Endothelial cell of umbilical vein (primary cell): ENCODE measurements around the gene NEDD4L. TPM values are rescaled to one million over a fixed set of nuclear protein-coding genes. Genes with fewer than 3 reads are reported as not detected.

Experiments used
- BruUV-seq: library from RNA; stranded (reverse); fragments of 400-500 nt; replicated peaks from 2 replicates; lab custom pipeline; 2021; lab: Mats Ljungman, UMichigan
- CTCF ChIA-PET: fragments of 300-600, 350-600 bp; sonication (Branson Sonifier 250); formaldehyde crosslinking; loops from one replicate; lab custom pipeline; 2021; ENCODE audit warnings: antibody characterized with exemption, inconsistent platforms; lab: Charles Lee
- POLR2A ChIA-PET: fragments of 300-600, 350-600 bp; sonication (Branson Sonifier 250); formaldehyde crosslinking; loops from one replicate; lab custom pipeline; 2021; ENCODE audit warnings: antibody characterized with exemption, inconsistent platforms; lab: Charles Lee
- DNase-seq: peaks from one replicate; pipeline ENCODE4 v3.0.0-alpha.2; 2011; ENCODE audit warnings: low read depth, low spot score
- FAIRE-seq: peaks from 2 replicates; lab custom pipeline; 2011; peaks lifted over from hg19 to GRCh38; lab: Jason Lieb, UNC
- H2AFZ ChIP-seq: 2 replicates; pipeline ENCODE4 v1.6.0; 2012; ENCODE audit warnings: low read depth, low read length, control low read depth, inconsistent platforms
- H3K27ac ChIP-seq: 2 replicates; pipeline ENCODE4 v1.5.1; 2011; ENCODE audit warnings: low read depth, mild to moderate bottlenecking, control low read depth, low read length, moderate library complexity; ENCODE audit not compliant: insufficient read depth
- H3K27me3 ChIP-seq, 2 experiments: 2 replicates each; pipeline versions ENCODE4 v1.6.0 to v1.6.1; 2011; ENCODE audit warnings: low read length in 2 of 2, mixed read lengths in 1 of 2; ENCODE audit not compliant: control insufficient read depth in 2 of 2, insufficient read depth in 2 of 2
- H3K36me3 ChIP-seq, 2 experiments: 2 replicates in 1 of 2; 3 replicates in 1 of 2; pipeline ENCODE4 v1.5.1; 2011; ENCODE audit warnings: low read length in 2 of 2, mild to moderate bottlenecking in 1 of 2, moderate library complexity in 1 of 2; ENCODE audit not compliant: control insufficient read depth in 2 of 2, insufficient read depth in 2 of 2; ENCODE audit errors: extremely low read depth in 1 of 2
- H3K4me1 ChIP-seq: 3 replicates; pipeline ENCODE4 v1.5.1; 2011; ENCODE audit warnings: mild to moderate bottlenecking, low read length; ENCODE audit not compliant: control insufficient read depth, insufficient read depth; ENCODE audit errors: extremely low read depth
- H3K4me2 ChIP-seq: 2 replicates; pipeline ENCODE4 v1.6.1; 2011; ENCODE audit warnings: low read length, control low read depth, mixed read lengths; ENCODE audit not compliant: insufficient read depth
- H3K4me3 ChIP-seq, 3 experiments: fragments of 200-600 bp in 1 of 3; sonication (generic), shearing (Covaris generic) in 1 of 3; replicated peaks in 1 of 3; 2 replicates each; pipeline ENCODE4 v1.5.1; 2011 to 2016; ENCODE audit warnings: control low read depth in 3 of 3, low read length in 3 of 3, mild to moderate bottlenecking in 2 of 3, inconsistent platforms in 1 of 3, low read depth in 1 of 3, moderate library complexity in 1 of 3; ENCODE audit not compliant: insufficient read depth in 1 of 3
- H3K79me2 ChIP-seq: 2 replicates; pipeline ENCODE4 v1.6.0; 2012; ENCODE audit warnings: low read length, inconsistent platforms; ENCODE audit not compliant: control insufficient read depth, insufficient read depth
- H3K9ac ChIP-seq: replicated peaks from 2 replicates; pipeline ENCODE3; 2011; ENCODE audit warnings: low read length, control low read depth; ENCODE audit not compliant: insufficient read depth; ENCODE audit errors: extremely low read depth
- H3K9me1 ChIP-seq: replicated peaks from 3 replicates; pipeline ENCODE4 v1.6.0; 2011; ENCODE audit warnings: mild to moderate bottlenecking, low read length; ENCODE audit not compliant: control insufficient read depth, insufficient read depth; ENCODE audit errors: extremely low read depth
- H3K9me3 ChIP-seq: replicated peaks from 2 replicates; pipeline ENCODE4 v1.5.1; 2012; ENCODE audit warnings: low read length, inconsistent platforms; ENCODE audit not compliant: control insufficient read depth, insufficient read depth
- H4K20me1 ChIP-seq: replicated peaks from 2 replicates; pipeline ENCODE3; 2011; ENCODE audit warnings: mild to moderate bottlenecking, low read length; ENCODE audit not compliant: control insufficient read depth, insufficient read depth; ENCODE audit errors: extremely low read depth
- CTCF ChIP-seq, 2 donors: IDR thresholded peaks; 1 replicate in 1 of 2; 2 replicates in 1 of 2; pipeline ENCODE4 v1.5.1; 2011; ENCODE audit warnings: low read length in 2 of 2, mild to moderate bottlenecking in 2 of 2, moderate library complexity in 2 of 2, control low read depth in 1 of 2, inconsistent platforms in 1 of 2, low read depth in 1 of 2; ENCODE audit not compliant: insufficient read depth in 1 of 2; ENCODE audit errors: extremely low read depth in 1 of 2
- EZH2 ChIP-seq: IDR thresholded peaks from 2 replicates; pipeline ENCODE4 v1.6.1; 2012; ENCODE audit warnings: borderline replicate concordance, low read depth, mild to moderate bottlenecking, moderate library complexity, low read length, inconsistent platforms; ENCODE audit not compliant: severe bottlenecking
- FOS ChIP-seq: IDR thresholded peaks from 2 replicates; pipeline ENCODE4 v1.6.1; 2011; ENCODE audit warnings: mild to moderate bottlenecking, low read length, moderate library complexity, borderline replicate concordance; ENCODE audit not compliant: insufficient read depth
- GATA2 ChIP-seq: IDR thresholded peaks from 2 replicates; pipeline ENCODE4 v1.7.0; 2011; ENCODE audit warnings: low read depth, mild to moderate bottlenecking, moderate library complexity, mixed read lengths, low read length; ENCODE audit not compliant: insufficient read length, insufficient read depth
- JUN ChIP-seq: IDR thresholded peaks from 2 replicates; pipeline ENCODE4 v1.6.1; 2011; ENCODE audit warnings: borderline replicate concordance, low read depth; ENCODE audit not compliant: insufficient read length, insufficient read depth
- MYC ChIP-seq: IDR thresholded peaks from one replicate; pipeline ENCODE4 v1.6.1; 2011; ENCODE audit warnings: mild to moderate bottlenecking, low read depth, low read length
- POLR2A ChIP-seq: IDR thresholded peaks from 2 replicates; pipeline ENCODE4 v1.6.1; 2012; ENCODE audit warnings: low read depth, mild to moderate bottlenecking, control low read depth, low read length
- POLR2AphosphoS5 ChIP-seq: IDR thresholded peaks from 2 replicates; pipeline ENCODE4 v1.6.1; 2012; ENCODE audit warnings: low read depth, mild to moderate bottlenecking, control low read depth, low read length, moderate library complexity; ENCODE audit not compliant: insufficient read depth
- dilution Hi-C: fragments of 300-500 bp; cut with MboI; formaldehyde crosslinking; loops from one replicate; pipeline ENCODE4 v1.15.0; 2019; ENCODE audit warnings: low sequenced_read_pairs; ENCODE audit not compliant: extremely low pct_ligation_motif_present
- intact Hi-C: fragments of 100-400 bp; cut with micrococcal nuclease; formaldehyde crosslinking; loops from one replicate; pipeline ENCODE4 v1.10.0; 2022
- polyA plus RNA-seq, 4 experiments: library from polyadenylated mRNA; depleted of rRNA in 3 of 4; stranded (reverse) in 3 of 4; unstranded in 1 of 4; fragments of >200 nt; gene quantifications; 2 replicates each; pipeline versions ENCODE4 v1.2.1 to v1.2.3, GENCODE V29; 2011 to 2012; ENCODE audit warnings: missing spikeins in 1 of 4
- total RNA-seq: library from RNA; stranded (reverse); gene quantifications from 2 replicates; pipeline ENCODE4 v1.2.3, GENCODE V29; 2021
- TF ChIP-seq, protein P1 (sequence below): IDR thresholded peaks from 2 replicates; pipeline ENCODE4 v1.6.1; 2011; ENCODE audit not compliant: insufficient read depth, insufficient read length

The NEDD4L gene
- total and polyA plus RNA-seq, 2 donors (not counting 3 experiments of a cell fraction or from before 2014, with no cell fraction given), result 20.5 to 78.9 TPM

DNA sequence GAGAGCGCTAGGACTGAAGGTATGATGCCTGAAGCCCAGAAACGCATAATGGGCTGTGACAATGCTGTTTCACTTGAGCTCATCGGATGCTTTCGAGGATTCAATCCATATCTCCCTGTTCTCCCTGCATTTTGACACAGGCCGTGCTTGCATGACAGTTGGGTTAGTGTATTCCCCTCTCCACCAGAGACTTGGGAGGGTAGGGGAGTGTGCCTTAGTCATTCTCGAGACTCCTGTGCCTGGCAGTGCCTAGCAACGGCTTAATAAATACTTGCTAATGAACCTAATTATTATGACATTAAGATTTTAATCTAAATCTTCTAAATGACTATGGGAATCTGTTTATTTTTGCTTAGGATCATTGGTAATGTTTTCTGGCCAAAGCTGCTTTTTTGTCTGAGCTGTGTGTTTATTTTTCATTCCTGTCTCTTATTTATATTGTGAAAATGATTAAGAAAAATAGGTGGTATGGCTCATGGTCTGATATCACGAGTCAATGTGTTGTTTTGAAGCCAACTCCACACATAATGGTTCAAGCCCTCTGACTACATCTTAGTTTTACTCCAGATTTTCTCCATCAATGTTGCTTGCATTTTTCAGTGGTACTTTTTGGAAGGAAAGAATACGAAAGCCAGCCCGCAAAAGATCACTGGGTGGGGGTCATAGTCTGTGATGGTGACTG lies 61.3 kb downstream of the NEDD4L start:
- Histone ChIP-seq H3K4me1 (no peaks in the 10 kb centered on the region), H3K27me3 (no peaks in the 10 kb centered on the region), H3K4me2 (no peak overlapping the region), H3K79me2 (no peaks in the 10 kb centered on the region), H3K9ac (no peak overlapping the region), H2AFZ (no peak overlapping the region), H3K9me1 (no peaks in the 10 kb centered on the region), H3K36me3 (no peaks in the 10 kb centered on the region), H3K9me3 (no peaks in the 10 kb centered on the region), H3K4me3 (no peak overlapping the region), H4K20me1 (no peaks in the 10 kb centered on the region), H3K27ac (no peak overlapping the region)
- no TSS peak for BruUV-seq
- no peak for TF ChIP-seq CTCF (IDR thresholded peaks at IDR 0.05; ENCODE audit: extremely low read depth in 1 of 2, insufficient read depth in 1 of 2, low read depth in 1 of 2, low read length in 2 of 2)
- TF ChIP-seq GATA2, result no peak
- TF ChIP-seq EZH2, result no peak
- no peak for TF ChIP-seq POLR2A
- TF ChIP-seq, protein P1, sequence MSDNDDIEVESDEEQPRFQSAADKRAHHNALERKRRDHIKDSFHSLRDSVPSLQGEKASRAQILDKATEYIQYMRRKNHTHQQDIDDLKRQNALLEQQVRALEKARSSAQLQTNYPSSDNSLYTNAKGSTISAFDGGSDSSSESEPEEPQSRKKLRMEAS, result no peak
- no peak for TF ChIP-seq FOS
- no peak for TF ChIP-seq MYC
- no peak for TF ChIP-seq POLR2AphosphoS5
- TF ChIP-seq JUN, result no peak
- intact Hi-C loops, result no loop called here
- no peak for DNase-seq
- dilution Hi-C loops, result no loop called here
- ChIA-PET CTCF (interaction anchor here (1.3 to 1.9 kb wide), 2 partner anchors 16 to 20 kb away, joined by 3 to 11 read pairs; no protein-coding TSS in a partner anchor), POLR2A (no interaction called here)
- FAIRE-seq, result no peak
